Activated CD8-positive, alpha-beta T cell treated with anti-CD3 and anti-CD28 coated beads, Interleukin-2, amount 10 ng/mL, durations not matched to agents 7 days and 5 days (primary cell): ENCODE data around the gene HNRNPUL2. TPM values are rescaled to one million over a fixed set of nuclear protein-coding genes. Genes with fewer than 3 reads are reported as not detected.
"Not testable (repeated sequence)": the region's sequence is repeated elsewhere in the genome, so short reads cannot be mapped to it uniquely, and the experiment has no call there.

Experiments used
- ATAC-seq: fragments of 150-1000 bp; cut with Tn5 transposase; one replicate; pipeline ENCODE4 v1.10.0; 2021; ENCODE audit warnings: moderate library complexity
- CTCF ChIA-PET: fragments of 350-600 bp; sonication (Branson Sonifier 250); formaldehyde crosslinking; loops from one replicate; lab custom pipeline; 2021; ENCODE audit warnings: antibody characterized with exemption; lab: Charles Lee
- POLR2A ChIA-PET: fragments of 350-600 bp; sonication (Branson Sonifier 250); formaldehyde crosslinking; loops from one replicate; lab custom pipeline; 2021; ENCODE audit warnings: antibody characterized with exemption; lab: Charles Lee
- DNase-seq: peaks from one replicate; pipeline ENCODE4 v3.0.0-alpha.2; 2020
- H3K27ac Mint-ChIP-seq: one replicate; pipeline ENCODE4 v1.8.0; 2021; ENCODE audit warnings: mild to moderate bottlenecking, mixed read lengths
- H3K27me3 Mint-ChIP-seq: one replicate; pipeline ENCODE4 v1.8.0; 2021; ENCODE audit warnings: low read depth, mixed read lengths
- H3K36me3 Mint-ChIP-seq: one replicate; pipeline ENCODE4 v1.8.0; 2021; ENCODE audit warnings: low read depth, mixed read lengths
- H3K4me1 Mint-ChIP-seq: one replicate; pipeline ENCODE4 v1.8.0; 2021; ENCODE audit warnings: low read depth, mixed read lengths
- H3K4me3 Mint-ChIP-seq: one replicate; pipeline ENCODE4 v1.8.0; 2021; ENCODE audit warnings: mild to moderate bottlenecking, mixed read lengths
- H3K9me3 Mint-ChIP-seq: one replicate; pipeline ENCODE4 v1.8.0; 2022; ENCODE audit warnings: mixed read lengths; ENCODE audit not compliant: insufficient read depth
- total RNA-seq, 2 experiments: library from RNA; stranded (reverse); gene quantifications; one replicate each; pipeline ENCODE4 v1.2.3, GENCODE V29; 2021

HNRNPUL2 gene
- total RNA-seq, 2 experiments from 2014 or later, result 65.4 to 67.0 TPM

DNA sequence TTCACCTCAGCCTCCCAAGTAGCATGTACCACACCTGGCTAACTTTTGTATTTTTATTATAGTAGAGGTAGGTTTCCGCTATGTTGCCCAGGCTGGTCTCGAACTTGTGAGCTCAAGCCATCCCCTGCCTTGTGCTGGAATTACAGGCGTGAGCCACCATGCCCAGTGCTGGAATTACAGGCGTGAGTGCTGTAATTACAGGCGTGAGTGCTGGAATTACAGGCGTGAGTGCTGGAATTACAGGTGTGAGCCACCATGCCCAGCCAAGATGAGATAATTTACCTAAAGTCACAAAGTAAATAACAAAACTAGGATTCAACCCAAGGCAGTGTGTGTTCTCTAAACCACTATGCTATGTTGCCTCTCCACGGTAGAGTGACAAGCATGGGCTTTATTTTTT lies 44.7 kb downstream of the HNRNPUL2 start:
- peaks cover 11% of the 10 kb centered on the region for H3K36me3 Mint-ChIP-seq
- peaks cover 5% of the 10 kb centered on the region for H3K27me3 Mint-ChIP-seq
- ChIA-PET POLR2A (no interaction called here), CTCF (interaction anchor here (7.0 kb wide), 1 partner anchor 12 kb away, joined by 77 read pairs; no protein-coding TSS in a partner anchor)
- H3K9me3 Mint-ChIP-seq, result no peaks in the 10 kb centered on the region
- peaks cover 25% of the 10 kb centered on the region for H3K4me1 Mint-ChIP-seq
- ATAC-seq, result no peak
- H3K4me3 Mint-ChIP-seq, result no peak overlapping the region
- H3K27ac Mint-ChIP-seq, result no peak overlapping the region
- DNase-seq, result no peak

DNA sequence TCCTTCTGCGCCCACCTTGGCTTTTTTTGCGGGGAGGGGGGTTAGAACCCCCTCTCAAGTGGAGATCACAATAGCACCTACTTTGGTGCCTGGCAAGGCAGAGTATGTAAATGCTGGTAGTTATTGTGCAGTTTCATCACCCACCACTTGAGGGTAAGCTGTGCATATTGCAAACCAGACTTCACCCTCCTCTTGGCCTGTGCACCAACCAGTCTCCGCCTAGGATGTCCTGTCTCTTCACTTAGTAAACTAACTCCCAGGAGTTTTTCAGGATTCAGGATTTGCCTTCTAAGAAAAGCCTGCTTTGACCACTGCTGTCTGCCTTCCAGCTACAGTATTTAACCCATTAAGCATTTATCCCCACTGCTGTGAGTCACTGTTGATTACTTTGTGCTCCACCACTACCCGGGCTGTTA lies 46.4 kb downstream of the HNRNPUL2 start:
- Mint-ChIP-seq H3K4me1 (peaks cover 39% of the 10 kb centered on the region), H3K4me3 (no peak overlapping the region)
- CTCF ChIA-PET, result interaction anchor here (0.6 to 7.0 kb wide), 41 partner anchors 9 to 286 kb away, joined by 3 to 77 read pairs (median 5); partner anchors contain the start of genes B3GAT3, BSCL2, C11orf98 and CSKMT

GRCh38 chr11:62678770-62679696 lies 48.2 kb downstream of the HNRNPUL2 start, which contains the start of gene UBXN1:
Gene UBXN1, minus strand, starts transcription at chr11:62679073. Its CDS starts 150 bp downstream, at chr11:62678923.
- H3K4me3 Mint-ChIP-seq, result peak within 1 kb of the TSS; percentile 92
- ATAC-seq, result peak; percentile 88
- peak; percentile 89 for DNase-seq
- H3K36me3 Mint-ChIP-seq, result peaks cover 30% of the 10 kb centered on the region
- CTCF ChIA-PET, result interaction anchor here (1.3 to 7.0 kb wide), 7 partner anchors 7 to 66 kb away, joined by 4 to 77 read pairs (median 13); partner anchors contain the start of genes C11orf98, CSKMT, LBHD1 and LRRN4CL
- H3K9me3 Mint-ChIP-seq, result no peaks in the 10 kb centered on the region
- peak within 1 kb of the TSS; percentile 87 for H3K27ac Mint-ChIP-seq
- H3K4me1 Mint-ChIP-seq, result peaks cover 42% of the 10 kb centered on the region
- POLR2A ChIA-PET, result interaction anchor here (0.6 to 3.4 kb wide), 12 partner anchors 10 to 1698 kb away, joined by 3 to 24 read pairs (median 4); partner anchors contain the start of genes C11orf98, CSKMT, INTS5 and LRRN4CL
- H3K27me3 Mint-ChIP-seq, result no peaks in the 10 kb centered on the region

More for the DNA sequence above, 46.4 kb downstream of the HNRNPUL2 start:
- Mint-ChIP-seq H3K27me3 (no peaks in the 10 kb centered on the region), H3K27ac (peak overlapping the region; percentile 55), H3K9me3 (no peaks in the 10 kb centered on the region), H3K36me3 (peaks cover 24% of the 10 kb centered on the region)
- DNase-seq (peak; percentile 71), ATAC-seq (peak; percentile 79)
- POLR2A ChIA-PET, result interaction anchor here (0.7 to 3.4 kb wide), 13 partner anchors 8 to 200 kb away, joined by 3 to 24 read pairs (median 3); partner anchors contain the start of genes C11orf98, CSKMT, LBHD1 and LRRN4CL

- POLR2A ChIA-PET, result interaction anchor here (0.6 to 3.4 kb wide), 8 partner anchors 14 to 176 kb away, joined by 3 to 24 read pairs (median 4); partner anchors contain the start of genes C11orf98, CSKMT, INTS5 and TUT1
- ATAC-seq (no peak), DNase-seq (no peak)
- CTCF ChIA-PET, result interaction anchor here (7.0 kb wide), 1 partner anchor 16 kb away, joined by 77 read pairs; no protein-coding TSS in a partner anchor
- Mint-ChIP-seq H3K9me3 (no peaks in the 10 kb centered on the region), H3K4me1 (peaks cover 47% of the 10 kb centered on the region), H3K27ac (peak overlapping the region; percentile 87), H3K4me3 (peak overlapping the region; percentile 92), H3K27me3 (no peaks in the 10 kb centered on the region), H3K36me3 (peaks cover 36% of the 10 kb centered on the region)
These were observed 48.9 kb downstream of the HNRNPUL2 start for GRCh38 chr11:62678433-62678769.

GRCh38 chr11:62677714-62678113 lies 49.5 kb downstream of the HNRNPUL2 start:
- H3K4me1 Mint-ChIP-seq, result peaks cover 54% of the 10 kb centered on the region
- peak overlapping the region; percentile 92 for H3K4me3 Mint-ChIP-seq
- H3K27ac Mint-ChIP-seq, result peak overlapping the region; percentile 87
- POLR2A ChIA-PET, result interaction anchor here (1.3 to 4.8 kb wide), 3 partner anchors 13 to 164 kb away, joined by 3 to 32 read pairs (median 8); partner anchors contain the start of genes C11orf98, CSKMT and INTS5
- H3K27me3 Mint-ChIP-seq, result no peaks in the 10 kb centered on the region
- no peak for DNase-seq
- no peak for ATAC-seq
- peaks cover 43% of the 10 kb centered on the region for H3K36me3 Mint-ChIP-seq
- CTCF ChIA-PET, result interaction anchor here (1.4 to 7.0 kb wide), 4 partner anchors 13 to 85 kb away, joined by 4 to 77 read pairs (median 6); partner anchors contain the start of genes C11orf98, MTA2 and TUT1
- H3K9me3 Mint-ChIP-seq, result no peaks in the 10 kb centered on the region

DNA sequence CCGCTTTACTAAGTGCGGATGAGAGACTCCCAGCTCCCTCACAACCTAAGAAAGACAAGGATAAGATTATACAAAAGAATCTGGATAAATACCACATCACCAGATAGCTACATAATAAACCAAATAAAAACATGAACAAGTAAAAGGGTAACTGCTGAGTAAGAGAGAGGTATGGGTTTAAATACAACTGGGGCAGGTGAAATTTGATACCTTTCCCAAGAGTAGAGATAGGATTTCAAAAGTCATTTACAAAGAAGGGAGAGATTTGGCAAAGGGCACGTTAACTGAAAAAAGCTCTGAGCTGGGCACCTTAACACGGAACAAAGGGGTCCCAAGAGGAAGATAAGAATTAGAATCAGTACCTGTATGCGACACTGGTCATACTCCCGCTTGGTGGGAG lies 50.1 kb downstream of the HNRNPUL2 start:
- DNase-seq, result no peak
- POLR2A ChIA-PET, result interaction anchor here (1.3 to 4.8 kb wide), 5 partner anchors 10 to 179 kb away, joined by 3 to 32 read pairs (median 8); partner anchors contain the start of genes C11orf98, CSKMT and INTS5
- peaks cover 48% of the 10 kb centered on the region for H3K36me3 Mint-ChIP-seq
- no peaks in the 10 kb centered on the region for H3K27me3 Mint-ChIP-seq
- H3K9me3 Mint-ChIP-seq, result no peaks in the 10 kb centered on the region
- peak overlapping the region; percentile 47 for H3K4me3 Mint-ChIP-seq
- no peak for ATAC-seq
- CTCF ChIA-PET, result interaction anchor here (1.3 to 7.0 kb wide), 5 partner anchors 13 to 85 kb away, joined by 3 to 77 read pairs (median 5); partner anchors contain the start of genes C11orf98, MTA2 and TUT1
- H3K27ac Mint-ChIP-seq, result peak overlapping the region; percentile 87
- H3K4me1 Mint-ChIP-seq, result peaks cover 59% of the 10 kb centered on the region

DNA sequence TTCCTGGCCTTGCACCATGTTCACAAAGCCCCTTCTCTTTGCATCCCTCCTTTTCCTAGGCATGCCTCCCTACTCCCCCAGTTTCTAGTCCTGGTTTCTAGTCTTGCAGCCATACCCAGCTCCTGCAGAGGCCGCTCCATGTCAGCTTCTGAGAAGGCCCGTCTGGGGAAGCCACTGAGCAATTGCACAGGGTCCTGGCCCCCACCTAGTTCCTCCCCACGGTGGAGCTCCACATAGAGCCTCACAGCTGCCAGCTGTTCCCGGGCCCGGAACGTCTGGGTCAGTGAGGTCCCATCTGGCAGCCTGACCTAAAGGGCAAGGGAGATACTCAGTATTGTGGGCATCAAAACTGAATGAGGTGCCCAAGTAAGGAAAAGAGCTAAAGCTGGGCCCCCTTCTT lies 50.6 kb downstream of the HNRNPUL2 start:
- Mint-ChIP-seq H3K27me3 (no peaks in the 10 kb centered on the region), H3K27ac (no peak overlapping the region), H3K9me3 (no peaks in the 10 kb centered on the region), H3K4me1 (peaks cover 60% of the 10 kb centered on the region), H3K4me3 (peak overlapping the region; percentile 47), H3K36me3 (peaks cover 50% of the 10 kb centered on the region)
- no peak for ATAC-seq
- ChIA-PET CTCF (interaction anchor here (1.3 to 7.0 kb wide), 5 partner anchors 12 to 84 kb away, joined by 3 to 77 read pairs (median 5); partner anchors contain the start of genes C11orf98, MTA2 and TUT1), POLR2A (interaction anchor here (1.0 to 4.8 kb wide), 7 partner anchors 9 to 179 kb away, joined by 3 to 32 read pairs (median 3); partner anchors contain the start of genes C11orf98, CSKMT, INTS5 and TUT1)
- DNase-seq, result no peak

GRCh38 chr11:62675415-62675814 lies 51.8 kb downstream of the HNRNPUL2 start:
- H3K4me3 Mint-ChIP-seq, DNase-seq, H3K27ac Mint-ChIP-seq, H3K27me3 Mint-ChIP-seq, H3K9me3 Mint-ChIP-seq, ATAC-seq: not testable (repeated sequence)
- Mint-ChIP-seq H3K36me3 (peaks cover 58% of the 10 kb centered on the region), H3K4me1 (peaks cover 65% of the 10 kb centered on the region)
- ChIA-PET CTCF (interaction anchor here (1.2 to 1.6 kb wide), 2 partner anchors 52 to 111 kb away, joined by 3 to 4 read pairs; partner anchors contain the start of genes HNRNPUL2 and TTC9C), POLR2A (interaction anchor here (1.0 to 4.8 kb wide), 7 partner anchors 8 to 166 kb away, joined by 3 to 32 read pairs (median 6); partner anchors contain the start of genes C11orf98, CSKMT and TUT1)

DNA sequence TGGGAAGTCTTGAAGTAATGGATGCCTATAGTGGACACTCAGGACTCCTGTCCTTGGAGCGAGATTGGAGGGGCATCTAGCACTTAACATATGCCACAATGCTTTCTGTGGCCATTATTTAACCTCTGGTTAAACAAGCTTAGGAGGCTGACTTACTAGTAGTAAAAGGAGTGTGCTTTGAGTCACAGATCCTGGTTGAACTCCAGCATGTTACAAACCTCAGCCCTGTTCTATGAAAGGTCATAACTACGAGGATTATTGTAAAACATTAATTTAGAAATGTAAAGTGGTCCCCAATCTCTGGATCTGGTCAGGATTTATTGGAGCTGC lies 54.1 kb downstream of the HNRNPUL2 start:
- H3K36me3 Mint-ChIP-seq, result peaks cover 62% of the 10 kb centered on the region
- H3K27ac Mint-ChIP-seq, result peak overlapping the region; percentile 99
- H3K4me1 Mint-ChIP-seq, result peaks cover 68% of the 10 kb centered on the region
- no peaks in the 10 kb centered on the region for H3K27me3 Mint-ChIP-seq
- CTCF ChIA-PET, result interaction anchor here (1.0 to 3.3 kb wide), 4 partner anchors 22 to 74 kb away, joined by 3 to 12 read pairs (median 3); partner anchors contain the start of genes B3GAT3 and EML3
- ATAC-seq, result no peak
- POLR2A ChIA-PET, result interaction anchor here (1.3 to 6.0 kb wide), 6 partner anchors 8 to 168 kb away, joined by 3 to 39 read pairs (median 21); partner anchors contain the start of genes BSCL2, C11orf98, CSKMT and GNG3
- H3K9me3 Mint-ChIP-seq, result no peaks in the 10 kb centered on the region
- peak overlapping the region; percentile 99 for H3K4me3 Mint-ChIP-seq
- no peak for DNase-seq

DNA sequence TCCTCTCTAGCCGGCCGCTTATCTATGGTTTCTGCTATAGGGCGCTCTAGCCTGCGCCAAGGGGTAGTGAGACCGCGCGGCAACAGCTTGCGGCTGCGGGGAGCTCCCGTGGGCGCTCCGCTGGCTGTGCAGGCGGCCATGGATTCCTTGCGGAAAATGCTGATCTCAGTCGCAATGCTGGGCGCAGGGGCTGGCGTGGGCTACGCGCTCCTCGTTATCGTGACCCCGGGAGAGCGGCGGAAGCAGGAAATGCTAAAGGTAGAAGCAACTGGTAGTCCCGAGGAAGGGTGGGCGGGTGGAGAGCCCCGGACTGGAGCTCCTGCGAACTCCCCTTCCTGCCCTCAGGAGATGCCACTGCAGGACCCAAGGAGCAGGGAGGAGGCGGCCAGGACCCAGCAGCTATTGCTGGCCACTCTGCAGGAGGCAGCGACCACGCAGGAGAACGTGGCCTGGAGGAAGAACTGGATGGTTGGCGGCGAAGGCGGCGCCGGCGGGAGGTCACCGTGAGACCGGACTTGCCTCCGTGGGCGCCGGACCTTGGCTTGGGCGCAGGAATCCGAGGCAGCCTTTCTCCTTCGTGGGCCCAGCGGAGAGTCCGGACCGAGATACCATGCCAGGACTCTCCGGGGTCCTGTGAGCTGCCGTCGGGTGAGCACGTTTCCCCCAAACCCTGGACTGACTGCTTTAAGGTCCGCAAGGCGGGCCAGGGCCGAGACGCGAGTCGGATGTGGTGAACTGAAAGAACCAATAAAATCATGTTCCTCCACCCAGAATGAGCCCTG lies 55.5 kb downstream of the HNRNPUL2 start, which contains the start of the genes LBHD1 and UQCC3:
TSS of gene LBHD1 (minus strand) at position 660 of the 782 bp plus-strand sequence. CDS start 2,236 bp downstream, outside the sequence.
TSS of gene UQCC3 (plus strand) at position 66 of the 782 bp plus-strand sequence. CDS start at position 139, 73 bp downstream.
- POLR2A ChIA-PET, result interaction anchor here (0.6 to 6.0 kb wide), 34 partner anchors 9 to 214 kb away, joined by 3 to 39 read pairs (median 5); partner anchors contain the start of genes B3GAT3, BSCL2, EEF1G and EML3
- Mint-ChIP-seq H3K27me3 (no peaks in the 10 kb centered on the region), H3K4me1 (peaks cover 67% of the 10 kb centered on the region), H3K27ac (peak within 1 kb of the TSS; percentile 99), H3K9me3 (no peaks in the 10 kb centered on the region), H3K4me3 (peak within 1 kb of the TSS; percentile 99), H3K36me3 (peaks cover 61% of the 10 kb centered on the region)
- ATAC-seq (peak; percentile 85), DNase-seq (peak; percentile 81)
- CTCF ChIA-PET, result interaction anchor here (0.9 to 3.5 kb wide), 10 partner anchors 9 to 115 kb away, joined by 3 to 13 read pairs (median 6); partner anchors contain the start of genes EML3, LRRN4CL, TAF6L and TUT1
